ENCODE data around the gene RPL27. TPM values are rescaled to one million over a fixed set of nuclear protein-coding genes. Genes with fewer than 3 reads are reported as not detected.

The RPL27 gene
- total and polyA plus RNA-seq, 2 of the 13 experiments (the other 11 are each of a cell fraction or from before 2014, with no cell fraction given) = 1,585 to 5,840 TPM

GRCh38 chr17:43021741-43022512 lies 23.7 kb downstream of the RPL27 start, which contains the start of gene VAT1 (continued):
- TF ChIP-seq FOXP4 (CRISPR knock-in tag; IDR thresholded peaks at IDR 0.05) (peak; percentile 44), NR3C1 (CRISPR knock-in tag; IDR thresholded peaks at IDR 0.05) (no peak), CBX1 (IDR thresholded peaks at IDR 0.05; ENCODE audit: low read depth) (no peak), MNT (IDR thresholded peaks at IDR 0.05) (no peak), BCL6 (CRISPR knock-in tag; IDR thresholded peaks at IDR 0.05) (no peak; the same call in none of the 2 replicates), STAT6 (CRISPR knock-in tag; IDR thresholded peaks at IDR 0.05; ENCODE audit: borderline replicate concordance) (no peak), ZSCAN5A (CRISPR knock-in tag; IDR thresholded peaks at IDR 0.05; ENCODE audit: borderline replicate concordance) (no peak), ZNF17 (CRISPR knock-in tag; IDR thresholded peaks at IDR 0.05) (no peak), ZNF543 (CRISPR knock-in tag; IDR thresholded peaks at IDR 0.05) (peak; percentile 97), ZNF800 (CRISPR knock-in tag; IDR thresholded peaks at IDR 0.05) (peak; percentile 90), CREB1 (IDR thresholded peaks at IDR 0.05) (no peak), CREB1 (CRISPR knock-in tag; IDR thresholded peaks at IDR 0.05) (no peak), SNAPC4 (CRISPR knock-in tag; IDR thresholded peaks at IDR 0.05) (peak; percentile 47; the same call in 1 of the 2 replicates)

Measured in HepG2 (cell line).